HG03196 (cell line): ENCODE data around the gene ZFAND3.

Experiments used
- ATAC-seq: cut with Tn5 transposase; IDR thresholded peaks from one replicate; pipeline ENCODE4 v1.9.1; 2021; ENCODE audit not compliant: unreplicated experiment

Gene ZFAND3

DNA sequence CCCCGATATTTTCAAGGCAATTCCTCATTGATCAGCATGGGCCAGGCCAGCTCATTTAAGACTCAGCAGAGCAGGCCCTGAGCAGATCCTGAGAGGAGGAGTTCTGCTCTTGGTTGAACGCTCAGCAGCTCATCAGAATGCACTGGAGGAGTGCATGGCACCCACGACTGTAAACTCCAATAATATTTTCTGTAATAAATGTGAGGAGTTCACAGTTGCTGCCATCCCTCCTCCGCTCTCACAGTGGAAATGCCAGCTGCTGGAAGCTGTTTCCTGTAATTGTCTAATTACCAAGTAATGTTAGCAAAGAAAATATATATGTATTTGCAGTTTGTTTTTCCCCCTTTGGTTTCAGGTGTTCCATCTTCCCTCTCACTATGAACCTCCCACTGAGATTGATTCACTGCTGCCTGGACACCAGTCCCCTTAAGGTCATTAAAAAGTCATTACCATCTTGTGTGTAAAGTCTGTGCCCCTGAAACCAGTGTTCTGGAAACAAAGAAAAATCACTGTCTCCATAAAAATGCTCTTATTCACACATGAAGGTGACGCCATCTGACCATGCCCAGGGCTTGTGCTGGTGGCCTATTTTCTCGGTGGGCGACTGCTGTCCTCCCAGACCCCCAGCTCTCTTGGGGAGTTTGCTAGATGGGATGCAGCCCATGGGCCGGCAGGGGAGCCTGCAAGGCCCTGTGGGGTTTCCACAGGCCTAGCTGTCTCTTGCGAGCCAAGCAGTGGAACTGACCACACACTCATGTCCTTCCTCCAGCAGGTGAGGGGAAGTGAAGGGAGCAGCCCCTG is 374.2 kb downstream of the ZFAND3 start:
- no peak for ATAC-seq

DNA sequence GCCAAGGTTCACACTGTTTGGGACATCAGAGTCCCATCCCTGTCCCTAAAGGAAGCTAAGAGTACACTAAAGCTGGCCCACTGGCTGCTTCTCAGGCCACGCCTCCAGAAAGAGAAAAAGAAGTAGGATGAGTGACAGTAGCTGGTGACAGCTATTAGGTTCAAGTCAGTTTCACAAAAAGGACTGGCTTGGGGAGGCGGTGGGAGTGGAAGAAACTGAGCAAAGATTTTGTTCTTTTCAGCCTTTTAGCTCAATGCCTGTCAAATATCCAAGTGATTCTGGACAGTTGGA is 374.7 kb downstream of the ZFAND3 start:
- ATAC-seq: no peak

DNA sequence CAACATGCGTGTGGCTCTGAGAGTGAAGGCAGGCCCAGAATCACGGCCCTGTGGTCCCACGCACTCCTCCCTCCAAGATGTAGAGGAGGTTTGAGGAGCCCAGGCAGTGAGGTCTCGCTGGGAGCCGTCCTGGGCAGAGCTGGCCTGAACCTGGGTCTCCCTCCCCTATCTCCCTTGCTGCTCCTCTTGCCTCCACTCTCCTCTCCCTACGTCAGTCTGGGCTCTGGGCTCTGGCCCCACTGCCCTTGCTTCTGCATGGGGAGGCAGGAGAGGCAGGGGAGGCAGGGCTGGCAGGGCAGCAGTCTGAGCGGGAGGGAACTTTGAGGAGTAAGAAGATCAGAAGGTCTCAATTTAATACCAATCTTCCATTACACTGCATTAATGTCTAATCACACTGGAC is 375.1 kb downstream of the ZFAND3 start:
- no peak for ATAC-seq

DNA sequence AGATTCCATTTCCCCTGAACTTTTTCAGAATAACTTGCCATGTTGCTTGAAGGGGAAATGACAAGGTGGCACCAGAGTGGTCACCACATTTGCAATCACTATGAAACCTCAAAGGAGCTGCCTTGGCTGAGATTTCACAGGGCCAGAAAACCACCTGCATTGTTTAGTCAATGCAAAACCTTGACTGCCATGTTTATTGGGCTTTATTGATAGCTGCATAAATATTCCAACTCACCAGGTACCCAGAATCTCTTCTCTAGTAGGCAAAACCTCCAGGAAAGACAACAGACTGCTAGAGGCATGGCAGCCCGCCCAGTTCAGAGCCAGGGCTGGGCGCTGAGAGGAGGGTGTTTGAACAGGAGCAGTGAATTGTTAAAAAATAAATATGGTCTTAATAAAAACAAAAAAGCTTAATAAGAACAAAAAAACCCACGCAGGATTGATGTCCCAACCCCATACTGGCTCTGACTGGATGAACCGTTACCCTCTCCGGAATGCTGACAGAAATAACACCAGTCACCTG is 375.6 kb downstream of the ZFAND3 start:
- no peak for ATAC-seq

DNA sequence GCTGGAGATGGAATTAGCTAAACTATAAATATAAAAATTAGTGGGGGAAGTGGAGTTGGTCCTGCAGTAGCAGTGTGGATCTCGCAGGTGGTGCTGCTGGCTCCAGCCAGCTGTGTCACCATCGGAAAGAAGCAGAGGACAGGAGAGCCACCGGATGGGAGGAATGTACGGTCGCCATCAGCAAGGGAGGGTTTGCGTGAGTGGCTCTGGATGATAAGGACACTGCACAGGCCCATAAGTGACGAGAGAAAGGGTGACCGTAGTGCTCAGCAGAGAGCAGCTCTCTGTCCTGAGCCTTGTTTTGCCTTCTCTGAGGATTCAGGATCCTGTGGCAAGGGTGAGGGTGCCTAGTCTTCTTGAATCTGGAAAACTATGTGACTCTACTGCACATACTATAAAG is 378.7 kb downstream of the ZFAND3 start:
- ATAC-seq: no peak
